ENCODE results near the gene CKS2. TPM values are rescaled to one million over a fixed set of nuclear protein-coding genes. Genes with fewer than 3 reads are reported as not detected.

The CKS2 gene
- total RNA-seq, 1 experiment from 2014 or later = 132 TPM

GRCh38 chr9:89364666-89365531 is 53.9 kb downstream of the CKS2 start:
- DNase-seq (ENCODE audit: low read depth, low spot score) = no peak
- ChIA-PET CTCF (no interaction called here), POLR2A (no interaction called here)
- Histone ChIP-seq H3K9me3 (ENCODE audit: control insufficient read depth, insufficient read depth, low read depth, low read length) (no peaks in the 10 kb centered on the region), H3K27ac (ENCODE audit: low read length) (no peak overlapping the region), H3K4me1 (ENCODE audit: control insufficient read depth, insufficient read depth, low read length) (no peaks in the 10 kb centered on the region), H3K36me3 (ENCODE audit: control insufficient read depth, insufficient read depth, low read length) (no peaks in the 10 kb centered on the region), H3K27me3 (ENCODE audit: control insufficient read depth, insufficient read depth, low read length) (no peaks in the 10 kb centered on the region), H3K4me3 (ENCODE audit: low read depth in 2 of 2, low read length in 2 of 2) (no peak overlapping the region)
- BruUV-seq (replicated peaks) = no TSS peak
- intact Hi-C loops (cut with micrococcal nuclease; ENCODE audit: unreplicated experiment) = no loop called here
- no peak for TF ChIP-seq TCF7L2 (IDR thresholded peaks at IDR 0.05; ENCODE audit: low read depth, low read length)
- no peak for TF ChIP-seq POLR2AphosphoS5 (IDR thresholded peaks at IDR 0.05; ENCODE audit: low read depth, low read length)
- TF ChIP-seq REST (IDR thresholded peaks at IDR 0.05; ENCODE audit: insufficient read depth in 1 of 2, low read depth in 2 of 2, low read length in 1 of 2) = no peak
- TF ChIP-seq SIN3A (IDR thresholded peaks at IDR 0.05; ENCODE audit: borderline replicate concordance, insufficient read depth, low read depth, low read length) = no peak
- no peak for TF ChIP-seq CTCF (IDR thresholded peaks at IDR 0.05)
- in situ Hi-C loops (cut with HindIII; ENCODE audit: low pct_unique_long_range_greater_than_20kb, low sequenced_read_pairs) = no loop called here
- ATAC-seq = no peak

GRCh38 chr9:89365532-89365912 is 54.5 kb downstream of the CKS2 start:
- intact Hi-C loops (cut with micrococcal nuclease; ENCODE audit: unreplicated experiment) = no loop called here
- Histone ChIP-seq H3K9me3 (ENCODE audit: control insufficient read depth, insufficient read depth, low read depth, low read length) (no peaks in the 10 kb centered on the region), H3K27me3 (ENCODE audit: control insufficient read depth, insufficient read depth, low read length) (no peaks in the 10 kb centered on the region), H3K36me3 (ENCODE audit: control insufficient read depth, insufficient read depth, low read length) (no peaks in the 10 kb centered on the region), H3K4me3 (ENCODE audit: low read depth in 2 of 2, low read length in 2 of 2) (no peak overlapping the region), H3K27ac (ENCODE audit: low read length) (no peak overlapping the region), H3K4me1 (ENCODE audit: control insufficient read depth, insufficient read depth, low read length) (no peaks in the 10 kb centered on the region)
- TF ChIP-seq SIN3A (IDR thresholded peaks at IDR 0.05; ENCODE audit: borderline replicate concordance, insufficient read depth, low read depth, low read length) = no peak
- TF ChIP-seq CTCF (IDR thresholded peaks at IDR 0.05) = no peak
- TF ChIP-seq POLR2AphosphoS5 (IDR thresholded peaks at IDR 0.05; ENCODE audit: low read depth, low read length) = no peak
- TF ChIP-seq REST (IDR thresholded peaks at IDR 0.05; ENCODE audit: insufficient read depth in 1 of 2, low read depth in 2 of 2, low read length in 1 of 2) = no peak
- TF ChIP-seq TCF7L2 (IDR thresholded peaks at IDR 0.05; ENCODE audit: low read depth, low read length) = no peak
- ChIA-PET CTCF (no interaction called here), POLR2A (no interaction called here)
- ATAC-seq (no peak), DNase-seq (ENCODE audit: low read depth, low spot score) (no peak)
- no TSS peak for BruUV-seq (replicated peaks)
- in situ Hi-C loops (cut with HindIII; ENCODE audit: low pct_unique_long_range_greater_than_20kb, low sequenced_read_pairs) = no loop called here
